Neutrophil (primary cell): ENCODE measurements around the gene PRPF6.

Source experiments
- H3K27ac ChIP-seq: fragments of 200-600 bp; sonication (generic); 2 replicates; pipeline ENCODE4 v1.5.1; 2016; ENCODE audit warnings: mild to moderate bottlenecking, moderate library complexity
- H3K27me3 ChIP-seq: fragments of 200-600 bp; sonication (generic); 2 replicates; pipeline ENCODE4 v1.6.0; 2016; ENCODE audit warnings: mild to moderate bottlenecking
- H3K36me3 ChIP-seq: fragments of 200-600 bp; sonication (generic); 2 replicates; pipeline ENCODE4 v1.5.1; 2017
- H3K4me1 ChIP-seq, 2 experiments: fragments of 200-600 bp in 1 of 2; sonication (generic) in 1 of 2; 1 replicate in 1 of 2; 2 replicates in 1 of 2; pipeline versions ENCODE4 v1.5.1 to v1.6.1; 2013 to 2016; ENCODE audit warnings: low read depth in 1 of 2, low read length in 1 of 2, mild to moderate bottlenecking in 1 of 2, moderate library complexity in 1 of 2; ENCODE audit not compliant: control insufficient read depth in 1 of 2, insufficient read depth in 1 of 2
- H3K4me3 ChIP-seq, 2 experiments: fragments of 200-600 bp in 1 of 2; sonication (generic) in 1 of 2; 1 replicate in 1 of 2; 2 replicates in 1 of 2; pipeline ENCODE4 v1.5.1; 2013 to 2016; ENCODE audit warnings: low read depth in 1 of 2, low read length in 1 of 2, mild to moderate bottlenecking in 1 of 2, moderate library complexity in 1 of 2
- H3K9me3 ChIP-seq: fragments of 200-600 bp; sonication (generic); 2 replicates; pipeline ENCODE4 v1.5.1; 2016
- CTCF ChIP-seq: fragments of 200-600 bp; sonication (generic); IDR thresholded peaks from 2 replicates; pipeline ENCODE4 v1.5.1; 2016; ENCODE audit warnings: antibody characterized with exemption

PRPF6 gene

GRCh38 chr20:63978319-63979228, 2.4 kb upstream of the PRPF6 start:
- Histone ChIP-seq H3K9me3 (no peaks in the 10 kb centered on the region), H3K27ac (peak overlapping the region; percentile 29), H3K27me3 (no peaks in the 10 kb centered on the region), H3K4me3 (peak overlapping the region; percentile 64 to 80), H3K36me3 (peaks cover 7% of the 10 kb centered on the region), H3K4me1 (peaks cover 31 to 44% of the 10 kb centered on the region in 2 experiments)
- TF ChIP-seq CTCF, result no peak

- Histone ChIP-seq H3K4me1 (peaks cover 31 to 40% of the 10 kb centered on the region in 2 experiments), H3K36me3 (peaks cover 13% of the 10 kb centered on the region), H3K27me3 (no peaks in the 10 kb centered on the region), H3K4me3 (peak overlapping the region; percentile 64 to 80), H3K9me3 (no peaks in the 10 kb centered on the region), H3K27ac (no peak overlapping the region)
- TF ChIP-seq CTCF, result no peak
These were observed 1.7 kb upstream of the PRPF6 start for GRCh38 chr20:63979229-63979556.

- Histone ChIP-seq H3K4me3 (peak within 1 kb of the TSS; percentile 74 to 86), H3K27ac (peak within 1 kb of the TSS; percentile 85), H3K4me1 (peaks cover 31 to 40% of the 10 kb centered on the region in 2 experiments), H3K36me3 (peaks cover 18% of the 10 kb centered on the region), H3K9me3 (no peaks in the 10 kb centered on the region), H3K27me3 (no peaks in the 10 kb centered on the region)
- TF ChIP-seq CTCF, result no peak
These were observed 1.2 kb upstream of the PRPF6 start, which contains the start of gene SAMD10 for GRCh38 chr20:63979557-63980316. Gene SAMD10 (minus strand): TSS chr20:63979642. CDS start chr20:63979467, 175 bp downstream.

GRCh38 chr20:63980317-63980805, 571 bp upstream of the PRPF6 start:
- Histone ChIP-seq H3K36me3 (peaks cover 25% of the 10 kb centered on the region), H3K27ac (peak overlapping the region; percentile 85), H3K27me3 (no peaks in the 10 kb centered on the region), H3K4me3 (peak overlapping the region; percentile 74 to 86), H3K4me1 (peaks cover 31 to 40% of the 10 kb centered on the region in 2 experiments), H3K9me3 (no peaks in the 10 kb centered on the region)
- no peak for TF ChIP-seq CTCF

- Histone ChIP-seq H3K4me3 (no peak overlapping the region), H3K27me3 (no peaks in the 10 kb centered on the region), H3K36me3 (peaks cover 48% of the 10 kb centered on the region), H3K9me3 (no peaks in the 10 kb centered on the region), H3K4me1 (peaks cover 30 to 38% of the 10 kb centered on the region in 2 experiments), H3K27ac (no peak overlapping the region)
- TF ChIP-seq CTCF, result no peak
These were observed 2.0 kb downstream of the PRPF6 start for GRCh38 chr20:63982937-63983336.
